Neural cell (in vitro differentiated cells): ENCODE measurements around the gene TBC1D5. TPM values are rescaled to one million over a fixed set of nuclear protein-coding genes. Genes with fewer than 3 reads are reported as not detected.

ENCODE experiments used
- H2AFZ ChIP-seq: fragments of 200-600, 300-800 bp; sonication (generic), shearing (Covaris generic); 2 replicates; pipeline ENCODE4 v1.6.0; 2014; ENCODE audit warnings: low read depth, mild to moderate bottlenecking, antibody characterized with exemption, low read length, moderate library complexity
- H3F3A ChIP-seq: fragments of 200-600 bp; shearing (Covaris generic); 2 replicates; pipeline ENCODE4 v1.6.1; 2016; ENCODE audit warnings: mild to moderate bottlenecking, moderate library complexity, mixed read lengths, antibody characterized with exemption, low read length; ENCODE audit not compliant: insufficient read depth, poor library complexity, severe bottlenecking
- H3K27ac ChIP-seq: fragments of 200-600, 300-800 bp; sonication (generic), shearing (Covaris generic); 2 replicates; pipeline ENCODE4 v1.5.1; 2014; ENCODE audit warnings: mild to moderate bottlenecking, low read length, moderate library complexity
- H3K27me3 ChIP-seq: fragments of 300-800, 200-600 bp; sonication (generic), shearing (Covaris generic); 2 replicates; pipeline ENCODE4 v1.6.0; 2014; ENCODE audit warnings: mild to moderate bottlenecking, low read depth, low read length, moderate library complexity; ENCODE audit not compliant: insufficient read depth
- H3K36me3 ChIP-seq: fragments of 300-800, 200-600 bp; sonication (generic), shearing (Covaris generic); 2 replicates; pipeline ENCODE4 v1.5.1; 2014; ENCODE audit warnings: mild to moderate bottlenecking, antibody characterized with exemption, low read length, moderate library complexity; ENCODE audit not compliant: insufficient read depth
- H3K4me2 ChIP-seq: fragments of 300-800, 200-600 bp; sonication (generic), shearing (Covaris generic); 2 replicates; pipeline ENCODE4 v1.6.0; 2014; ENCODE audit warnings: mild to moderate bottlenecking, low read length
- H3K4me3 ChIP-seq: fragments of 300-800, 200-600 bp; sonication (generic), shearing (Covaris generic); 2 replicates; pipeline ENCODE4 v1.5.1; 2014; ENCODE audit warnings: mild to moderate bottlenecking, low read length, moderate library complexity
- H3K79me2 ChIP-seq: fragments of 200-600 bp; shearing (Covaris generic); replicated peaks from 2 replicates; pipeline ENCODE4 v1.6.0; 2014; ENCODE audit warnings: mild to moderate bottlenecking, low read length, moderate library complexity; ENCODE audit not compliant: insufficient read depth
- H3K9ac ChIP-seq: fragments of 300-800, 200-600 bp; sonication (generic), shearing (Covaris generic); 2 replicates; pipeline ENCODE4 v1.6.1; 2016; ENCODE audit warnings: mild to moderate bottlenecking, low read length, mixed read lengths
- H3K9me2 ChIP-seq: fragments of 200-600 bp; shearing (Covaris generic); 2 replicates; pipeline ENCODE4 v1.6.1; 2016; ENCODE audit warnings: mild to moderate bottlenecking, low read length, mixed read lengths; ENCODE audit not compliant: insufficient read depth
- H3K9me3 ChIP-seq: fragments of 200-600, 300-800 bp; sonication (generic), shearing (Covaris generic); 2 replicates; pipeline ENCODE4 v1.6.1; 2016; ENCODE audit warnings: mild to moderate bottlenecking, mixed run types, low read length, moderate library complexity, mixed read lengths
- H4K20me1 ChIP-seq: fragments of 200-600 bp; shearing (Covaris generic); 2 replicates; pipeline ENCODE4 v1.6.1; 2016; ENCODE audit warnings: mild to moderate bottlenecking, mixed run types; ENCODE audit not compliant: insufficient read depth
- EP300 ChIP-seq: fragments of 450-650 bp; conservative IDR thresholded peaks from 2 replicates; pipeline ENCODE4 v1.6.1; 2014; ENCODE audit warnings: antibody characterized with exemption, mild to moderate bottlenecking, moderate library complexity; ENCODE audit not compliant: poor library complexity, severe bottlenecking
- EZH2 ChIP-seq: fragments of 200-600, 300-800 bp; shearing (Covaris generic), sonication (generic); IDR thresholded peaks from 2 replicates; pipeline ENCODE4 v1.6.1; 2014; ENCODE audit warnings: antibody characterized with exemption, low read length, borderline replicate concordance, mild to moderate bottlenecking; ENCODE audit not compliant: insufficient read depth, poor library complexity, severe bottlenecking
- MXI1 ChIP-seq: fragments of 450-650 bp; conservative IDR thresholded peaks from 2 replicates; pipeline ENCODE4 v1.6.1; 2014; ENCODE audit warnings: antibody characterized with exemption, mild to moderate bottlenecking; ENCODE audit not compliant: poor library complexity, severe bottlenecking
- POLR2AphosphoS5 ChIP-seq: IDR thresholded peaks from 2 replicates; pipeline ENCODE4 v1.6.1; 2012
- RAD21 ChIP-seq: fragments of 450-650 bp; conservative IDR thresholded peaks from 2 replicates; pipeline ENCODE4 v1.6.1; 2014; ENCODE audit warnings: antibody characterized with exemption, mild to moderate bottlenecking, moderate library complexity
- SMC3 ChIP-seq: fragments of 450-650 bp; conservative IDR thresholded peaks from 2 replicates; pipeline ENCODE4 v1.6.1; 2014; ENCODE audit warnings: antibody characterized with exemption, mild to moderate bottlenecking, moderate library complexity; ENCODE audit not compliant: poor library complexity
- TAF1 ChIP-seq: IDR thresholded peaks from 2 replicates; pipeline ENCODE4 v1.6.1; 2012; ENCODE audit warnings: low read depth
- polyA plus RNA-seq: library from polyadenylated mRNA; depleted of rRNA; stranded (reverse); fragments of >200 nt; gene quantifications from 2 replicates; pipeline ENCODE4 v1.2.3, GENCODE V29; 2014
- TF ChIP-seq, protein P1 (sequence below): IDR thresholded peaks from 2 replicates; pipeline ENCODE4 v1.6.1; 2012; ENCODE audit warnings: borderline replicate concordance
- TF ChIP-seq, protein P2 (sequence below): fragments of 450-650 bp; IDR thresholded peaks from 2 replicates; pipeline ENCODE4 v1.5.1; 2014; ENCODE audit warnings: antibody characterized with exemption, mild to moderate bottlenecking, moderate library complexity; ENCODE audit not compliant: poor library complexity, severe bottlenecking

TBC1D5 gene
- polyA plus RNA-seq, 1 donor from 2014 or later, result 28.3 TPM

DNA sequence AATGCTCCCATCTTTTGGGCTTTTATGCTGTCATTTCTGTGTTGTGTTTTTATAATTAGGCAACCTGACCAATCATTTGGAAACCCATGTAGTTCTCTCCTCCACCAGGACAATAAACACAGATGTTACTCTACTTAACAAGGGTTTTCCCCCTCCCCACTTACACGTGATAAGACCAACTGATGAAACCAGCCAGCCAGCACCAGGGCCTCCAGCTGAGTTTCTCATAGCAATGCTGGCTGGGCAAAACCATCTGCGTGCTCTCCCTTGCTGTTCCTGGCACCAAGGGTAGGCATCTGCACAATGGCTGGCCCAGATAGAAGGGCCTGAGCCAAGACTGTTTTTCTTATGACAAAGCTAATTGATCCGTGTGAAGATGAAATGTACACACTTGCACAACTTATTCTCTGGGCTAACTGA lies 547.2 kb downstream of the TBC1D5 start:
- H3K9ac ChIP-seq, result no peak overlapping the region
- no peak overlapping the region for H3K4me3 ChIP-seq
- no peak overlapping the region for H3K27ac ChIP-seq
- no peaks in the 10 kb centered on the region for H3K79me2 ChIP-seq
- no peaks in the 10 kb centered on the region for H3K9me3 ChIP-seq
- H3K27me3 ChIP-seq, result no peaks in the 10 kb centered on the region
- no peak overlapping the region for H2AFZ ChIP-seq
- no peaks in the 10 kb centered on the region for H4K20me1 ChIP-seq
- TF ChIP-seq, protein P1, sequence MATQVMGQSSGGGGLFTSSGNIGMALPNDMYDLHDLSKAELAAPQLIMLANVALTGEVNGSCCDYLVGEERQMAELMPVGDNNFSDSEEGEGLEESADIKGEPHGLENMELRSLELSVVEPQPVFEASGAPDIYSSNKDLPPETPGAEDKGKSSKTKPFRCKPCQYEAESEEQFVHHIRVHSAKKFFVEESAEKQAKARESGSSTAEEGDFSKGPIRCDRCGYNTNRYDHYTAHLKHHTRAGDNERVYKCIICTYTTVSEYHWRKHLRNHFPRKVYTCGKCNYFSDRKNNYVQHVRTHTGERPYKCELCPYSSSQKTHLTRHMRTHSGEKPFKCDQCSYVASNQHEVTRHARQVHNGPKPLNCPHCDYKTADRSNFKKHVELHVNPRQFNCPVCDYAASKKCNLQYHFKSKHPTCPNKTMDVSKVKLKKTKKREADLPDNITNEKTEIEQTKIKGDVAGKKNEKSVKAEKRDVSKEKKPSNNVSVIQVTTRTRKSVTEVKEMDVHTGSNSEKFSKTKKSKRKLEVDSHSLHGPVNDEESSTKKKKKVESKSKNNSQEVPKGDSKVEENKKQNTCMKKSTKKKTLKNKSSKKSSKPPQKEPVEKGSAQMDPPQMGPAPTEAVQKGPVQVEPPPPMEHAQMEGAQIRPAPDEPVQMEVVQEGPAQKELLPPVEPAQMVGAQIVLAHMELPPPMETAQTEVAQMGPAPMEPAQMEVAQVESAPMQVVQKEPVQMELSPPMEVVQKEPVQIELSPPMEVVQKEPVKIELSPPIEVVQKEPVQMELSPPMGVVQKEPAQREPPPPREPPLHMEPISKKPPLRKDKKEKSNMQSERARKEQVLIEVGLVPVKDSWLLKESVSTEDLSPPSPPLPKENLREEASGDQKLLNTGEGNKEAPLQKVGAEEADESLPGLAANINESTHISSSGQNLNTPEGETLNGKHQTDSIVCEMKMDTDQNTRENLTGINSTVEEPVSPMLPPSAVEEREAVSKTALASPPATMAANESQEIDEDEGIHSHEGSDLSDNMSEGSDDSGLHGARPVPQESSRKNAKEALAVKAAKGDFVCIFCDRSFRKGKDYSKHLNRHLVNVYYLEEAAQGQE, result no peak
- H3F3A ChIP-seq, result no peaks in the 10 kb centered on the region
- no peak overlapping the region for H3K4me2 ChIP-seq
- no peaks in the 10 kb centered on the region for H3K36me3 ChIP-seq
- H3K9me2 ChIP-seq, result no peaks in the 10 kb centered on the region

DNA sequence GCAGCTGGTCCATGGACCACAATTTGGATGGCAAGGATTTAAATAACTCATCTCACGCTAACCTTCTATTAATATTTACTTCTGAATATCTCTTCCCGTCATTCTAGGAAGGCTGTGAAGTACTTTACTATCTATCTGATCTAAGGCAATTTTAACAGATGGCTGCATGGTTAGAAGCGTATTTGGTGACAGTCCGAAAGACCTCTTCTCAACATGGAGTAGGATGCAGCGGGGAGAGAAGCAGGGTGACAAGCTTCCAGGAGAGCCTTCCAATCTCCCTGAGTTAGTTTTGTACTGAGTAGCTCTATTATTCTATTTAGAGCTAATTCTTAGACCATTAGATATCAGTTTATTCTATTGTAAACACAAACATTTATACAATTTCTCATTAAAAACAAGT lies 548.3 kb downstream of the TBC1D5 start:
- Histone ChIP-seq H2AFZ (no peak overlapping the region), H3K27me3 (no peaks in the 10 kb centered on the region), H4K20me1 (no peaks in the 10 kb centered on the region), H3K4me3 (no peak overlapping the region), H3K36me3 (no peaks in the 10 kb centered on the region), H3K4me2 (no peak overlapping the region), H3F3A (no peaks in the 10 kb centered on the region), H3K27ac (no peak overlapping the region), H3K9ac (no peak overlapping the region), H3K79me2 (no peaks in the 10 kb centered on the region), H3K9me2 (no peaks in the 10 kb centered on the region), H3K9me3 (no peaks in the 10 kb centered on the region)
- TF ChIP-seq RAD21 (no peak), EP300 (no peak), EZH2 (no peak), POLR2AphosphoS5 (no peak), MXI1 (no peak), SMC3 (no peak), TAF1 (no peak)
- TF ChIP-seq, protein P2, sequence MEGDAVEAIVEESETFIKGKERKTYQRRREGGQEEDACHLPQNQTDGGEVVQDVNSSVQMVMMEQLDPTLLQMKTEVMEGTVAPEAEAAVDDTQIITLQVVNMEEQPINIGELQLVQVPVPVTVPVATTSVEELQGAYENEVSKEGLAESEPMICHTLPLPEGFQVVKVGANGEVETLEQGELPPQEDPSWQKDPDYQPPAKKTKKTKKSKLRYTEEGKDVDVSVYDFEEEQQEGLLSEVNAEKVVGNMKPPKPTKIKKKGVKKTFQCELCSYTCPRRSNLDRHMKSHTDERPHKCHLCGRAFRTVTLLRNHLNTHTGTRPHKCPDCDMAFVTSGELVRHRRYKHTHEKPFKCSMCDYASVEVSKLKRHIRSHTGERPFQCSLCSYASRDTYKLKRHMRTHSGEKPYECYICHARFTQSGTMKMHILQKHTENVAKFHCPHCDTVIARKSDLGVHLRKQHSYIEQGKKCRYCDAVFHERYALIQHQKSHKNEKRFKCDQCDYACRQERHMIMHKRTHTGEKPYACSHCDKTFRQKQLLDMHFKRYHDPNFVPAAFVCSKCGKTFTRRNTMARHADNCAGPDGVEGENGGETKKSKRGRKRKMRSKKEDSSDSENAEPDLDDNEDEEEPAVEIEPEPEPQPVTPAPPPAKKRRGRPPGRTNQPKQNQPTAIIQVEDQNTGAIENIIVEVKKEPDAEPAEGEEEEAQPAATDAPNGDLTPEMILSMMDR, result no peak
- TF ChIP-seq, protein P1, result no peak
